Prostate gland (tissue), 2 donors: ENCODE data around the gene CAPZA2.
"Not testable (repeated sequence)": the region's sequence is repeated elsewhere in the genome, so short reads cannot be mapped to it uniquely, and the experiment has no call there.

Experiments
- CTCF ChIP-seq, 4 experiments: fragments of 200-600 bp in 2 of 4; fragments of 450-650 bp in 2 of 4; sonication (generic) in 2 of 4; IDR thresholded peaks; 1 replicate in 3 of 4; 2 replicates in 1 of 4; pipeline ENCODE4 v1.5.1; 2016 to 2019; ENCODE audit warnings: antibody characterized with exemption in 4 of 4, mild to moderate bottlenecking in 2 of 4, moderate library complexity in 2 of 4
- POLR2A ChIP-seq: fragments of 450-650 bp; IDR thresholded peaks from one replicate; pipeline ENCODE4 v1.6.1; 2016; ENCODE audit warnings: antibody characterized with exemption, mild to moderate bottlenecking
- POLR2AphosphoS5 ChIP-seq: sonication (generic); formaldehyde crosslinking; IDR thresholded peaks from one replicate; pipeline ENCODE4 v1.6.1; 2017; ENCODE audit warnings: antibody characterized with exemption

GRCh38 chr7:116821647-116822046 is 40.7 kb upstream of the CAPZA2 start:
- not testable (repeated sequence) for TF ChIP-seq CTCF (IDR thresholded peaks at IDR 0.05); POLR2A; POLR2AphosphoS5
